Measurements from ENCODE around the gene KBTBD7. TPM values are rescaled to one million over a fixed set of nuclear protein-coding genes. Genes with fewer than 3 reads are reported as not detected.
A peak's percentile ranks its signal among the peaks of the same experiment; 100 is the strongest.

The KBTBD7 gene
- polyA plus RNA-seq, 1 of the 3 experiments (the other 2 are of a cell fraction): 1.3 TPM

GRCh38 chr13:41179593-41180250, 14.6 kb downstream of the KBTBD7 start (continued):
- TF ChIP-seq IRF3 (IDR thresholded peaks at IDR 0.05; ENCODE audit: low read depth, low read length) (no peak), FOSL2 (IDR thresholded peaks at IDR 0.05; ENCODE audit: borderline replicate concordance, low read depth) (no peak), TEAD4 (IDR thresholded peaks at IDR 0.05; ENCODE audit: borderline replicate concordance, insufficient read depth) (no peak), POLR2AphosphoS5 (IDR thresholded peaks at IDR 0.05; ENCODE audit: low read depth, low read length) (no peak), CTCF (IDR thresholded peaks at IDR 0.05) (no peak), USF1 (IDR thresholded peaks at IDR 0.05; ENCODE audit: borderline replicate concordance, low read depth) (no peak), RAD21 (IDR thresholded peaks at IDR 0.05; ENCODE audit: low read length) (no peak), SMC3 (IDR thresholded peaks at IDR 0.05; ENCODE audit: low read depth, low read length) (no peak), MEF2A (IDR thresholded peaks at IDR 0.05; ENCODE audit: borderline replicate concordance, low read depth) (no peak), SIN3A (IDR thresholded peaks at IDR 0.05; ENCODE audit: borderline replicate concordance, low read depth, low read length) (no peak), JUND (IDR thresholded peaks at IDR 0.05) (no peak), GATA2 (CRISPR knock-in tag; IDR thresholded peaks at IDR 0.05) (no peak), ELF1 (IDR thresholded peaks at IDR 0.05) (no peak), CHD2 (IDR thresholded peaks at IDR 0.05; ENCODE audit: low read length, partially characterized antibody) (no peak), MAX (IDR thresholded peaks at IDR 0.05; ENCODE audit: low read depth) (0 out of 2 replicates have a peak, but pooled peaks have one; percentile 35), NFIC (IDR thresholded peaks at IDR 0.05; ENCODE audit: borderline replicate concordance) (no peak)

GRCh38 chr13:41178040-41178439, 16.3 kb downstream of the KBTBD7 start:
- Histone ChIP-seq H3K9ac (no peak overlapping the region), H3K36me3 (replicated peaks in 1 of 2; ENCODE audit: control insufficient read depth in 1 of 2, insufficient read depth in 2 of 2, low read length in 1 of 2) (no peaks in the 10 kb centered on the region), H3K27ac (ENCODE audit: low read depth in 2 of 2, low read length in 1 of 2) (no peak overlapping the region), H3F3A (replicated peaks; ENCODE audit: insufficient read depth) (no peaks in the 10 kb centered on the region), H3K4me1 (ENCODE audit: control insufficient read depth in 1 of 2, insufficient read depth in 2 of 2, low read depth in 1 of 2, low read length in 1 of 2) (no peaks in the 10 kb centered on the region), H3K9me3 (0 out of 2 replicates have a peak, but pooled peaks cover 10% of the 10 kb centered on the region), H3K4me2 (no peak overlapping the region), H3K4me3 (ENCODE audit: low read depth in 2 of 2, low read length in 1 of 2) (no peak overlapping the region), H3K79me2 (ENCODE audit: insufficient read depth) (no peaks in the 10 kb centered on the region), H2AFZ (ENCODE audit: low read depth) (no peak overlapping the region), H3K27me3 (ENCODE audit: insufficient read depth) (no peaks in the 10 kb centered on the region), H3K9me2 (no peaks in the 10 kb centered on the region), H4K20me1 (ENCODE audit: insufficient read depth) (no peaks in the 10 kb centered on the region)
- DNase-seq: no peak
- ChIA-PET CTCF (no interaction called here), POLR2A (no interaction called here)
- 85% methylated on average over 7 of the region's 7 CpGs for WGBS (ENCODE audit: low lambda C conversion rate)
- TF ChIP-seq ELF1 (IDR thresholded peaks at IDR 0.05) (no peak), MAX (IDR thresholded peaks at IDR 0.05; ENCODE audit: low read depth) (no peak), GABPA (IDR thresholded peaks at IDR 0.05; ENCODE audit: low read depth) (no peak), FOXJ3 (CRISPR knock-in tag; IDR thresholded peaks at IDR 0.05) (no peak), TAF1 (IDR thresholded peaks at IDR 0.05; ENCODE audit: borderline replicate concordance, low read depth, low read length) (no peak), RFX5 (IDR thresholded peaks at IDR 0.05; ENCODE audit: low read length) (no peak), CHD2 (IDR thresholded peaks at IDR 0.05; ENCODE audit: low read length, partially characterized antibody) (no peak), EP300 (IDR thresholded peaks at IDR 0.05; ENCODE audit: borderline replicate concordance in 1 of 2, low read depth in 1 of 2, low read length in 1 of 2) (no peak), RAD21 (IDR thresholded peaks at IDR 0.05; ENCODE audit: low read length) (no peak), POLR2AphosphoS5 (IDR thresholded peaks at IDR 0.05; ENCODE audit: low read depth, low read length) (no peak), TEAD4 (IDR thresholded peaks at IDR 0.05; ENCODE audit: borderline replicate concordance, insufficient read depth) (no peak), IRF3 (IDR thresholded peaks at IDR 0.05; ENCODE audit: low read depth, low read length) (no peak), EZH2phosphoT487 (IDR thresholded peaks at IDR 0.05; ENCODE audit: borderline replicate concordance, low read depth) (no peak)
